GM12892 (cell line): ENCODE data around the gene VIL1.

Experiments
- POLR2A ChIP-seq: IDR thresholded peaks from 2 replicates; pipeline ENCODE4 v1.6.1; 2011; ENCODE audit warnings: low read depth, low read length, control low read depth
- POLR2AphosphoS5 ChIP-seq: IDR thresholded peaks from 2 replicates; pipeline ENCODE4 v1.6.1; 2011; ENCODE audit warnings: low read depth, low read length, control low read depth
- TAF1 ChIP-seq: IDR thresholded peaks from 2 replicates; pipeline ENCODE4 v1.6.1; 2011; ENCODE audit warnings: low read depth, mild to moderate bottlenecking, control low read depth, low read length, borderline replicate concordance

- TF ChIP-seq POLR2AphosphoS5, result no peak
- TF ChIP-seq POLR2A, result 0 out of 2 replicates have a peak, but pooled peaks have one; percentile 40
- TF ChIP-seq TAF1, result no peak
Observed at GRCh38 chr2:218399391-218400166, 19.3 kb upstream of the VIL1 start, which contains the start of gene CTDSP1.
